Astrocyte (in vitro differentiated cells and primary cell): ENCODE results near the gene CPN2. TPM values are rescaled to one million over a fixed set of nuclear protein-coding genes. Genes with fewer than 3 reads are reported as not detected.
A peak's percentile ranks its signal among the peaks of the same experiment; 100 is the strongest.

Source experiments
- DNase-seq: peaks from one replicate; pipeline ENCODE4 v3.0.0-alpha.2; 2010; ENCODE audit warnings: low read depth
- FAIRE-seq: peaks from 2 replicates; lab custom pipeline; 2011; peaks lifted over from hg19 to GRCh38; lab: Jason Lieb, UNC
- H2AFZ ChIP-seq: 2 replicates; pipeline ENCODE4 v1.6.0; 2012; ENCODE audit warnings: low read depth, low read length, inconsistent platforms
- H3K27ac ChIP-seq: 2 replicates; pipeline ENCODE4 v1.5.1; 2011; ENCODE audit warnings: low read depth, low read length, inconsistent platforms
- H3K27me3 ChIP-seq: 2 replicates; pipeline ENCODE4 v1.6.0; 2011; ENCODE audit warnings: low read length, inconsistent platforms; ENCODE audit not compliant: insufficient read depth
- H3K36me3 ChIP-seq: 2 replicates; pipeline ENCODE4 v1.5.1; 2011; ENCODE audit warnings: low read length, inconsistent platforms; ENCODE audit not compliant: insufficient read depth
- H3K4me1 ChIP-seq: 2 replicates; pipeline ENCODE4 v1.5.1; 2011; ENCODE audit warnings: low read length, inconsistent platforms; ENCODE audit not compliant: insufficient read depth
- H3K4me2 ChIP-seq: 2 replicates; pipeline ENCODE4 v1.6.0; 2012; ENCODE audit warnings: low read length, inconsistent platforms
- H3K4me3 ChIP-seq: 2 replicates; pipeline ENCODE4 v1.5.1; 2011; ENCODE audit warnings: low read depth, mild to moderate bottlenecking, low read length, inconsistent platforms; ENCODE audit not compliant: insufficient read depth
- H3K79me2 ChIP-seq: 2 replicates; pipeline ENCODE4 v1.6.0; 2012; ENCODE audit warnings: mild to moderate bottlenecking, low read length, inconsistent platforms; ENCODE audit not compliant: insufficient read depth
- H3K9ac ChIP-seq: 2 replicates; pipeline ENCODE4 v1.6.0; 2012; ENCODE audit warnings: mild to moderate bottlenecking, low read length, inconsistent platforms
- H3K9me3 ChIP-seq: 2 replicates; pipeline ENCODE4 v1.5.1; 2012; ENCODE audit warnings: low read depth, mild to moderate bottlenecking, low read length, inconsistent platforms; ENCODE audit not compliant: insufficient read depth
- H4K20me1 ChIP-seq: 2 replicates; pipeline ENCODE4 v1.6.0; 2012; ENCODE audit warnings: low read length, inconsistent platforms; ENCODE audit not compliant: insufficient read depth
- H3K27ac Mint-ChIP-seq: one replicate; pipeline ENCODE4 v1.8.0; 2021; ENCODE audit warnings: mild to moderate bottlenecking, mixed read lengths; ENCODE audit not compliant: unreplicated experiment
- H3K27me3 Mint-ChIP-seq: one replicate; pipeline ENCODE4 v1.8.0; 2021; ENCODE audit warnings: low read depth, mixed read lengths; ENCODE audit not compliant: unreplicated experiment
- H3K36me3 Mint-ChIP-seq: one replicate; pipeline ENCODE4 v1.8.0; 2021; ENCODE audit warnings: low read depth, mixed read lengths; ENCODE audit not compliant: unreplicated experiment
- H3K4me1 Mint-ChIP-seq: one replicate; pipeline ENCODE4 v1.8.0; 2021; ENCODE audit warnings: low read depth, mixed read lengths; ENCODE audit not compliant: unreplicated experiment
- H3K4me3 Mint-ChIP-seq: one replicate; pipeline ENCODE4 v1.8.0; 2021; ENCODE audit warnings: mild to moderate bottlenecking, moderate library complexity, mixed read lengths; ENCODE audit not compliant: unreplicated experiment
- H3K9me3 Mint-ChIP-seq: one replicate; pipeline ENCODE4 v1.8.0; 2021; ENCODE audit warnings: mild to moderate bottlenecking, mixed read lengths; ENCODE audit not compliant: unreplicated experiment
- CTCF ChIP-seq: IDR thresholded peaks from 2 replicates; pipeline ENCODE4 v1.5.1; 2011; ENCODE audit warnings: low read depth, mild to moderate bottlenecking, inconsistent platforms, low read length, moderate library complexity; ENCODE audit not compliant: insufficient read depth
- EZH2 ChIP-seq: IDR thresholded peaks from 2 replicates; pipeline ENCODE4 v1.6.1; 2012; ENCODE audit warnings: mild to moderate bottlenecking, low read length, inconsistent platforms; ENCODE audit not compliant: insufficient read depth
- total RNA-seq: library from RNA; stranded (reverse); gene quantifications from 2 replicates; pipeline ENCODE4 v1.2.1, GENCODE V29; 2021

Gene CPN2
- total RNA-seq, 1 donor from 2014 or later, result not detected

- Histone ChIP-seq H3K9ac (no peak overlapping the region), H3K27me3 (peaks cover 33% of the 10 kb centered on the region), H3K4me1 (peaks cover 12% of the 10 kb centered on the region), H3K27ac (no peak overlapping the region), H3K36me3 (no peaks in the 10 kb centered on the region), H3K79me2 (no peaks in the 10 kb centered on the region), H3K4me3 (no peak overlapping the region), H4K20me1 (no peaks in the 10 kb centered on the region), H3K9me3 (peaks cover under 1% of the 10 kb centered on the region), H3K4me2 (peak overlapping the region; percentile 77), H2AFZ (no peak overlapping the region)
- H3K36me3 Mint-ChIP-seq, result peaks cover 2% of the 10 kb centered on the region
- peaks cover 33% of the 10 kb centered on the region for H3K27me3 Mint-ChIP-seq
- peaks cover 4% of the 10 kb centered on the region for H3K9me3 Mint-ChIP-seq
- no peaks in the 10 kb centered on the region for H3K4me1 Mint-ChIP-seq
- no peak for TF ChIP-seq EZH2
- TF ChIP-seq CTCF, result no peak
- no peak overlapping the region for H3K27ac Mint-ChIP-seq
- FAIRE-seq, result no peak
- peak; percentile 10 for DNase-seq
- no peak overlapping the region for H3K4me3 Mint-ChIP-seq
Measured at GRCh38 chr3:194395778-194396538, 44.8 kb upstream of the CPN2 start.

GRCh38 chr3:194395212-194395611 is 44.1 kb upstream of the CPN2 start:
- Mint-ChIP-seq H3K36me3 (peaks cover 2% of the 10 kb centered on the region), H3K4me1 (no peaks in the 10 kb centered on the region), H3K9me3 (peaks cover 10% of the 10 kb centered on the region), H3K4me3 (no peak overlapping the region), H3K27ac (no peak overlapping the region), H3K27me3 (peaks cover 33% of the 10 kb centered on the region)
- FAIRE-seq (no peak), DNase-seq (no peak)
- H3K27me3 ChIP-seq, result peaks cover 33% of the 10 kb centered on the region
- H3K27ac ChIP-seq, result no peak overlapping the region
- peaks cover 3% of the 10 kb centered on the region for H3K9me3 ChIP-seq
- H4K20me1 ChIP-seq, result no peaks in the 10 kb centered on the region
- TF ChIP-seq EZH2 (no peak), CTCF (no peak)
- peaks cover 12% of the 10 kb centered on the region for H3K4me1 ChIP-seq
- H2AFZ ChIP-seq, result no peak overlapping the region
- no peak overlapping the region for H3K4me3 ChIP-seq
- H3K36me3 ChIP-seq, result no peaks in the 10 kb centered on the region
- no peak overlapping the region for H3K9ac ChIP-seq
- H3K4me2 ChIP-seq, result no peak overlapping the region
- no peaks in the 10 kb centered on the region for H3K79me2 ChIP-seq

GRCh38 chr3:194392576-194392975 is 41.4 kb upstream of the CPN2 start:
- H3K27me3 Mint-ChIP-seq, result peaks cover 19% of the 10 kb centered on the region
- peaks cover 4% of the 10 kb centered on the region for H3K4me1 ChIP-seq
- TF ChIP-seq CTCF, result no peak
- TF ChIP-seq EZH2, result no peak

More at GRCh38 chr3:194392576-194392975, 41.4 kb upstream of the CPN2 start:
- no peak for FAIRE-seq
- Histone ChIP-seq H3K27me3 (peaks cover 17% of the 10 kb centered on the region), H3K9me3 (peaks cover 5% of the 10 kb centered on the region), H3K9ac (no peak overlapping the region), H3K4me3 (no peak overlapping the region), H2AFZ (no peak overlapping the region), H3K36me3 (no peaks in the 10 kb centered on the region), H3K4me2 (no peak overlapping the region), H3K79me2 (no peaks in the 10 kb centered on the region), H3K27ac (no peak overlapping the region), H4K20me1 (no peaks in the 10 kb centered on the region)
- Mint-ChIP-seq H3K27ac (no peak overlapping the region), H3K4me1 (no peaks in the 10 kb centered on the region), H3K9me3 (peaks cover 6% of the 10 kb centered on the region), H3K4me3 (no peak overlapping the region), H3K36me3 (no peaks in the 10 kb centered on the region)
- DNase-seq, result no peak
